HepG2 (cell line): Measurements from ENCODE around the gene NOXA1. TPM values are rescaled to one million over a fixed set of nuclear protein-coding genes. Genes with fewer than 3 reads are reported as not detected.

Experiments
- KDM2A ChIP-seq: sonication (generic); formaldehyde crosslinking; IDR thresholded peaks from 2 replicates; pipeline ENCODE4 v1.4.0; 2020; ENCODE audit warnings: low read depth, missing genetic modification reagents, borderline replicate concordance
- KLF12 ChIP-seq: sonication (generic); formaldehyde crosslinking; IDR thresholded peaks from 2 replicates; pipeline ENCODE4 v1.4.0; 2020; ENCODE audit warnings: missing genetic modification reagents, borderline replicate concordance
- MEIS1 ChIP-seq: sonication (generic); formaldehyde crosslinking; IDR thresholded peaks from 2 replicates; pipeline ENCODE4 v1.9.0; 2021; ENCODE audit warnings: mild to moderate bottlenecking, missing genetic modification reagents, moderate library complexity, borderline replicate concordance
- YEATS4 ChIP-seq: sonication (generic); formaldehyde crosslinking; IDR thresholded peaks from 2 replicates; pipeline ENCODE4 v1.4.0; 2020; ENCODE audit warnings: missing genetic modification reagents, borderline replicate concordance
- ZNF235 ChIP-seq: sonication (generic); formaldehyde crosslinking; IDR thresholded peaks from 2 replicates; pipeline ENCODE4 v1.8.1; 2023; ENCODE audit warnings: mild to moderate bottlenecking, missing genetic modification reagents, borderline replicate concordance
- ZNF317 ChIP-seq: sonication (generic); formaldehyde crosslinking; IDR thresholded peaks from 2 replicates; pipeline ENCODE4 v1.5.0; 2020; ENCODE audit warnings: mild to moderate bottlenecking, missing genetic modification reagents
- ZNF460 ChIP-seq: sonication (generic); formaldehyde crosslinking; IDR thresholded peaks from 2 replicates; pipeline ENCODE4 v1.5.1; 2020; ENCODE audit warnings: missing genetic modification reagents, mild to moderate bottlenecking, borderline replicate concordance
- polyA plus RNA-seq, 8 experiments: library from polyadenylated mRNA; depleted of rRNA in 3 of 8; stranded (reverse) in 7 of 8; unstranded in 1 of 8; fragments of >200 nt; fragmentation: Illumina TruSeq in 4 of 8; extraction: Trizol in 4 of 8; gene quantifications; 2 replicates each; pipeline versions ENCODE4 v1.2.1 to v1.2.3, GENCODE V29; 2011 to 2016; ENCODE audit warnings: low read depth in 4 of 8, missing spikeins in 1 of 8, mixed read lengths in 1 of 8; ENCODE audit not compliant: insufficient read depth in 1 of 8
- total RNA-seq, 5 experiments: library from RNA; depleted of rRNA; stranded (reverse); fragments of >200 nt; fragmentation: Illumina TruSeq; extraction: Trizol; gene quantifications; 2 replicates each; pipeline ENCODE4 v1.2.3, GENCODE V29; 2016; ENCODE audit warnings: low read depth in 1 of 5
- TF ChIP-seq, protein P1 (sequence below): sonication (generic); formaldehyde crosslinking; IDR thresholded peaks from 2 replicates; pipeline ENCODE4 v1.5.1; 2020; ENCODE audit warnings: mild to moderate bottlenecking, missing genetic modification reagents, moderate library complexity
- TF ChIP-seq, protein P2 (sequence below): sonication (generic); formaldehyde crosslinking; IDR thresholded peaks from 2 replicates; pipeline ENCODE4 v1.9.0; 2021; ENCODE audit warnings: missing genetic modification reagents, borderline replicate concordance
- TF ChIP-seq, protein P3 (sequence below): sonication (generic); formaldehyde crosslinking; IDR thresholded peaks from 2 replicates; pipeline ENCODE4 v1.4.0; 2020; ENCODE audit warnings: mild to moderate bottlenecking, missing genetic modification reagents, borderline replicate concordance
- TF ChIP-seq, protein P4 (sequence below): sonication (generic); formaldehyde crosslinking; IDR thresholded peaks from 2 replicates; pipeline ENCODE4 v1.8.0; 2023; ENCODE audit warnings: mild to moderate bottlenecking, missing genetic modification reagents
- TF ChIP-seq, protein P5 (sequence below): sonication (generic); formaldehyde crosslinking; IDR thresholded peaks from 2 replicates; pipeline ENCODE4 v1.5.1; 2020; ENCODE audit warnings: missing genetic modification reagents, mild to moderate bottlenecking, borderline replicate concordance

NOXA1 gene
- total and polyA plus RNA-seq, 2 of the 13 experiments (the other 11 are each of a cell fraction or from before 2014, with no cell fraction given): 0.78 to 1.2 TPM

DNA sequence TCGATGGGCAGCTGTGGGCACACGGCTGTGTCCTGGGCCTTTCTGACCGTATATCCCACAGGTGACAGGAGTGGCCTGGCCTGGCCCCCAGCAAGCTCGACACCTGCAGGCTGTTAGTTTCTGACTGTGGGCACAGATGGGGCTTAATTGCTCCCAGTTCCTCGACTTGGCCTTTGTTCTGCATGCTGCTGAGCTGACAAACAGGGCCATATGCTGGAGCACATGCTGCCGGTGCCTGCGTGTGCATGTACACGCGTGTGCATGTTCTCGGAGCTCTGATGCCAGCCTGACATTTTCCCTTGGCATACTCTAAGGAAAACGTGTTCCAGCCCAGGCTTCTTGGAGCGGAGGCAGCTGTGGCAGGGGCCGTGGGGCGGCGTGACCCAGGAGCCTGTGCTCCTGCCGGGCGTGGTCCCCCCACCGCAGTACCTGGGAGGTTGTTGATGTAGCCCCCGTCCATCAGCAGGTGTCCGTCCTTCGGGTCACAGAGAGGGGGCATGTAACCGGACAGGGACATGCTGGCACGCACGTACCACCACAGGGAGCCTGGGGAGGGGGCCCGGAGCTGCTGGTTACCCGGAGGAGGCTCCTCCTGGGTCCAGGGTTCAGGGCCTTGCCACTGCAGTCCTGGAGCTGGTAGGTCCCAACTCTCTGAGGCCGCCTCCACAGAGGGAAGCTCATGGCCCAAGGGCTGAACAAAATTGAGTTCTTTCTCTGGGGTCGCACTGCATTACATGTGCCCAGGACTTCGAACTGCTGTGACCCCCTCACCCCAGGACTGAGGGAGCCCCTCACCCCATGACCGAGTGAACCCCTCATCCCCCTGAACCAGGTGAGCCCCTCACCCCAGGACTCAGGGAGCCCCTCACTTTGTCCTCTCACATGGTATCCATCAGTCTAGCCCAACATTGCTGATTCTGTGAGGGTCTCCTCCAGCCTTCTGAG is 40.1 kb downstream of the NOXA1 start (continued):
- TF ChIP-seq, protein P1, sequence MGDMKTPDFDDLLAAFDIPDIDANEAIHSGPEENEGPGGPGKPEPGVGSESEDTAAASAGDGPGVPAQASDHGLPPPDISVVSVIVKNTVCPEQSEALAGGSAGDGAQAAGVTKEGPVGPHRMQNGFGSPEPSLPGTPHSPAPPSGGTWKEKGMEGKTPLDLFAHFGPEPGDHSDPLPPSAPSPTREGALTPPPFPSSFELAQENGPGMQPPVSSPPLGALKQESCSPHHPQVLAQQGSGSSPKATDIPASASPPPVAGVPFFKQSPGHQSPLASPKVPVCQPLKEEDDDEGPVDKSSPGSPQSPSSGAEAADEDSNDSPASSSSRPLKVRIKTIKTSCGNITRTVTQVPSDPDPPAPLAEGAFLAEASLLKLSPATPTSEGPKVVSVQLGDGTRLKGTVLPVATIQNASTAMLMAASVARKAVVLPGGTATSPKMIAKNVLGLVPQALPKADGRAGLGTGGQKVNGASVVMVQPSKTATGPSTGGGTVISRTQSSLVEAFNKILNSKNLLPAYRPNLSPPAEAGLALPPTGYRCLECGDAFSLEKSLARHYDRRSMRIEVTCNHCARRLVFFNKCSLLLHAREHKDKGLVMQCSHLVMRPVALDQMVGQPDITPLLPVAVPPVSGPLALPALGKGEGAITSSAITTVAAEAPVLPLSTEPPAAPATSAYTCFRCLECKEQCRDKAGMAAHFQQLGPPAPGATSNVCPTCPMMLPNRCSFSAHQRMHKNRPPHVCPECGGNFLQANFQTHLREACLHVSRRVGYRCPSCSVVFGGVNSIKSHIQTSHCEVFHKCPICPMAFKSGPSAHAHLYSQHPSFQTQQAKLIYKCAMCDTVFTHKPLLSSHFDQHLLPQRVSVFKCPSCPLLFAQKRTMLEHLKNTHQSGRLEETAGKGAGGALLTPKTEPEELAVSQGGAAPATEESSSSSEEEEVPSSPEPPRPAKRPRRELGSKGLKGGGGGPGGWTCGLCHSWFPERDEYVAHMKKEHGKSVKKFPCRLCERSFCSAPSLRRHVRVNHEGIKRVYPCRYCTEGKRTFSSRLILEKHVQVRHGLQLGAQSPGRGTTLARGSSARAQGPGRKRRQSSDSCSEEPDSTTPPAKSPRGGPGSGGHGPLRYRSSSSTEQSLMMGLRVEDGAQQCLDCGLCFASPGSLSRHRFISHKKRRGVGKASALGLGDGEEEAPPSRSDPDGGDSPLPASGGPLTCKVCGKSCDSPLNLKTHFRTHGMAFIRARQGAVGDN: peak; percentile 98
- TF ChIP-seq ZNF460 (CRISPR knock-in tag) (peak; percentile 65), KLF12 (CRISPR knock-in tag) (peak; percentile 88; the same call in 1 of the 2 replicates), ZNF235 (peak; percentile 59; the same call in 1 of the 2 replicates), ZNF317 (0 out of 2 replicates have a peak, but pooled peaks have one; percentile 53), KDM2A (CRISPR knock-in tag) (peak; percentile 49; the same call in 1 of the 2 replicates), YEATS4 (CRISPR knock-in tag) (peak; percentile 88; the same call in 1 of the 2 replicates), MEIS1 (CRISPR knock-in tag) (peak; percentile 86; the same call in 1 of the 2 replicates)
- TF ChIP-seq, protein P2, sequence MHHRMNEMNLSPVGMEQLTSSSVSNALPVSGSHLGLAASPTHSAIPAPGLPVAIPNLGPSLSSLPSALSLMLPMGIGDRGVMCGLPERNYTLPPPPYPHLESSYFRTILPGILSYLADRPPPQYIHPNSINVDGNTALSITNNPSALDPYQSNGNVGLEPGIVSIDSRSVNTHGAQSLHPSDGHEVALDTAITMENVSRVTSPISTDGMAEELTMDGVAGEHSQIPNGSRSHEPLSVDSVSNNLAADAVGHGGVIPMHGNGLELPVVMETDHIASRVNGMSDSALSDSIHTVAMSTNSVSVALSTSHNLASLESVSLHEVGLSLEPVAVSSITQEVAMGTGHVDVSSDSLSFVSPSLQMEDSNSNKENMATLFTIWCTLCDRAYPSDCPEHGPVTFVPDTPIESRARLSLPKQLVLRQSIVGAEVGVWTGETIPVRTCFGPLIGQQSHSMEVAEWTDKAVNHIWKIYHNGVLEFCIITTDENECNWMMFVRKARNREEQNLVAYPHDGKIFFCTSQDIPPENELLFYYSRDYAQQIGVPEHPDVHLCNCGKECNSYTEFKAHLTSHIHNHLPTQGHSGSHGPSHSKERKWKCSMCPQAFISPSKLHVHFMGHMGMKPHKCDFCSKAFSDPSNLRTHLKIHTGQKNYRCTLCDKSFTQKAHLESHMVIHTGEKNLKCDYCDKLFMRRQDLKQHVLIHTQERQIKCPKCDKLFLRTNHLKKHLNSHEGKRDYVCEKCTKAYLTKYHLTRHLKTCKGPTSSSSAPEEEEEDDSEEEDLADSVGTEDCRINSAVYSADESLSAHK: 0 out of 2 replicates have a peak, but pooled peaks have one; percentile 30
- TF ChIP-seq, protein P3, sequence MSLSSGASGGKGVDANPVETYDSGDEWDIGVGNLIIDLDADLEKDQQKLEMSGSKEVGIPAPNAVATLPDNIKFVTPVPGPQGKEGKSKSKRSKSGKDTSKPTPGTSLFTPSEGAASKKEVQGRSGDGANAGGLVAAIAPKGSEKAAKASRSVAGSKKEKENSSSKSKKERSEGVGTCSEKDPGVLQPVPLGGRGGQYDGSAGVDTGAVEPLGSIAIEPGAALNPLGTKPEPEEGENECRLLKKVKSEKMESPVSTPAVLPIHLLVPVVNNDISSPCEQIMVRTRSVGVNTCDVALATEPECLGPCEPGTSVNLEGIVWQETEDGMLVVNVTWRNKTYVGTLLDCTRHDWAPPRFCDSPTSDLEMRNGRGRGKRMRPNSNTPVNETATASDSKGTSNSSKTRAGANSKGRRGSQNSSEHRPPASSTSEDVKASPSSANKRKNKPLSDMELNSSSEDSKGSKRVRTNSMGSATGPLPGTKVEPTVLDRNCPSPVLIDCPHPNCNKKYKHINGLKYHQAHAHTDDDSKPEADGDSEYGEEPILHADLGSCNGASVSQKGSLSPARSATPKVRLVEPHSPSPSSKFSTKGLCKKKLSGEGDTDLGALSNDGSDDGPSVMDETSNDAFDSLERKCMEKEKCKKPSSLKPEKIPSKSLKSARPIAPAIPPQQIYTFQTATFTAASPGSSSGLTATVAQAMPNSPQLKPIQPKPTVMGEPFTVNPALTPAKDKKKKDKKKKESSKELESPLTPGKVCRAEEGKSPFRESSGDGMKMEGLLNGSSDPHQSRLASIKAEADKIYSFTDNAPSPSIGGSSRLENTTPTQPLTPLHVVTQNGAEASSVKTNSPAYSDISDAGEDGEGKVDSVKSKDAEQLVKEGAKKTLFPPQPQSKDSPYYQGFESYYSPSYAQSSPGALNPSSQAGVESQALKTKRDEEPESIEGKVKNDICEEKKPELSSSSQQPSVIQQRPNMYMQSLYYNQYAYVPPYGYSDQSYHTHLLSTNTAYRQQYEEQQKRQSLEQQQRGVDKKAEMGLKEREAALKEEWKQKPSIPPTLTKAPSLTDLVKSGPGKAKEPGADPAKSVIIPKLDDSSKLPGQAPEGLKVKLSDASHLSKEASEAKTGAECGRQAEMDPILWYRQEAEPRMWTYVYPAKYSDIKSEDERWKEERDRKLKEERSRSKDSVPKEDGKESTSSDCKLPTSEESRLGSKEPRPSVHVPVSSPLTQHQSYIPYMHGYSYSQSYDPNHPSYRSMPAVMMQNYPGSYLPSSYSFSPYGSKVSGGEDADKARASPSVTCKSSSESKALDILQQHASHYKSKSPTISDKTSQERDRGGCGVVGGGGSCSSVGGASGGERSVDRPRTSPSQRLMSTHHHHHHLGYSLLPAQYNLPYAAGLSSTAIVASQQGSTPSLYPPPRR: peak; percentile 73
- TF ChIP-seq, protein P4, sequence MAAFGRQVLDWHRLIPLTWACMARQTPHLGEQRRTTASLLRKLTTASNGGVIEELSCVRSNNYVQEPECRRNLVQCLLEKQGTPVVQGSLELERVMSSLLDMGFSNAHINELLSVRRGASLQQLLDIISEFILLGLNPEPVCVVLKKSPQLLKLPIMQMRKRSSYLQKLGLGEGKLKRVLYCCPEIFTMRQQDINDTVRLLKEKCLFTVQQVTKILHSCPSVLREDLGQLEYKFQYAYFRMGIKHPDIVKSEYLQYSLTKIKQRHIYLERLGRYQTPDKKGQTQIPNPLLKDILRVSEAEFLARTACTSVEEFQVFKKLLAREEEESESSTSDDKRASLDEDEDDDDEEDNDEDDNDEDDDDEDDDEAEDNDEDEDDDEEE (CRISPR knock-in tag): peak; percentile 69; the same call in 1 of the 2 replicates
- TF ChIP-seq, protein P5, sequence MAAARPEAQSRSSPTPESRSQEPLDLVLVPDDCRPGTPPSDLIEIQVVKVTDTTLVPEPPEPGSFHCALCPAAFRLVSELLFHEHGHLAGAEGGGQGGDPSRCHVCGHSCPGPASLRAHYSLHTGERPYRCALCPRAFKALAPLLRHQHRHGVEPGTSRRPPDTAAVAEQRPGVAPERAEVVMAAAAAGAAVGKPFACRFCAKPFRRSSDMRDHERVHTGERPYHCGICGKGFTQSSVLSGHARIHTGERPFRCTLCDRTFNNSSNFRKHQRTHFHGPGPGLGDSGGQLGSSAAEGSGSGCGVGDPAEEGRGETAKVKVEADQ (CRISPR knock-in tag): 0 out of 2 replicates have a peak, but pooled peaks have one; percentile 26
